NOMO-1 treated with dmso at 0.1 percent for 144 hours (cell line): Measurements from ENCODE around the gene GJB1.

Experiments
- DNase-seq: peaks from one replicate; lab custom pipeline; 2025; ENCODE audit not compliant: unreplicated experiment; lab: John Stamatoyannopoulos, UW

The GJB1 gene

DNA sequence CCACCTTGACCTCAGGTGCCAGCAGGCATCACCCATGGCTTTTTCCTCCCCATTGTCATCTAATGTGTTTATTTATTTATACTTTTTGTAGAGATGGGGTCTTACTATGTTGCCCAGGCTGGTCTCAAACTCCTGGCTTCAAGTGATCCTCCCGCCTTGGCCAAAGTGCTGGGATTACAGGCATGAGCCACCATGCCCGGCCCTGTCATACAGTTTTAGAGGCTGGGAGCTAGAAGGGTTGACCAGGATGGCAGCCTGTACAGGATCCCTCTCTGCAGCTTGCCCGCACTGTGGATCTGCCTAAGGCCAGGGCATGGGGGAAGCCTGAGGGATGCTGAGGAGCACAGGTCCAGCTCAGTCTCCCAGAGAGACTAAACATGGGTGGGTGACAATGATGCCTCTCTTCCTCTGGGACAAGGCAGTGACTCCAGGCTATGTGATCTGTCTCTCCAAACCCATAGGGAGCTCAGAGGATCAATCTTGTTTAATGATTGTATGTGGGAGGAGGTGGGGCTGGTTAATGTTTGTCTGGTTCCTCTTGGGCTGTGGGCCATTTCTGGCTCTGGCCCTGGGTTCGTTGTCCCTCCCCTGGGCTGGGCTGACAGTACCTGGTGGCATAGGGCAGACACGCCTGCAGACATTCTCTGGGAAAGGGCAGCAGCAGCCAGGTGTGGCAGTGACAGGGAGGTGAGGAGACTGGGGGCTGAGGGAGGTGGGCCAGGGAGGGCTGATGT lies 8.3 kb upstream of the GJB1 start:
- DNase-seq, result no peak

DNA sequence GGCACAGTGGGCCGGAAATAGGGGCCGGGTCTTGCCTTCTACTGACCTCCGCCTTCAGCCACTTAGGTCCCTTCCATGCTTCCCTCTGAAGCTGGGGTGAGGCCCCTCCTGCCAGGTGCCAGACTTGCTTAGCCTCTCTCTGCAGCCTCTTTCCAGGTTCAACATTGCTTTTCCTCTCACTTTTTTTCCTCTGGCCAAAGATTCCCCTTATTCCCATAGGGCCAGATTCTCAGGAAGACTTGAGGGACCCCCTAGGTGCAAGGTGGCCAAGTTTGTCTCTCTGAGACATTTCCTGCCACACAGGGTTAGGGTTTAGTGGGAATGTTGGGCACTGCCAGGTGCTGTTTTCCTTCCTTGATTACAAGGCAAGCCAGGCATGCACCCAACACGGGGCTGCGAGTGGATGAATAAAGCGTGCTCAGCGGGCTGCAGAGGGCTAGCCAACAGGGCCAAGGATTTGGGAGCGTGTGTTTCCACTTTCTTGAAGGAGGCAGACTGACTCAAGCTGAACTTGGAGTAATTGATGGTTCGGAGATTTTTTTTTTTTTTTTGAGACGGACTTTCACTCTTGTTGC lies 7.6 kb upstream of the GJB1 start:
- no peak for DNase-seq

DNA sequence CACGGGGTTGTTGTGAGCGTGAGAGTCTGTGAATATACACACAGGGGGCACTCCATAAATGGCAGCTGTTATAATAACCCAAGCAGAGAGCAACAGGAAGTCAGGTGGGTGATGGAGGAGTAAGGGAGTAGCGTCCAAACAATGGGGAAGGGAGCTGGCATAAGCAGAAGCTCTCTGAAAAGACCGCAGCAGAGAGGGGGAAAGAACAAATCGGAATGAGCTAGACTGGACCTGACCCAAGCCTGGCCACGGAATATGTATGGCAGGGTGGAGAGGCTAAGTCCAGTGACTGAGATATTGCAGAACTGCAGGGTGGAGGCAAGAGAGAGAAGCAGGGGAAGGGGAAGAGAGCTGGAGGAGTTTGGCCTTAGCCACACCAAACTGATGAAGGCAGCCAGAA lies 6.5 kb upstream of the GJB1 start:
- no peak for DNase-seq

DNA sequence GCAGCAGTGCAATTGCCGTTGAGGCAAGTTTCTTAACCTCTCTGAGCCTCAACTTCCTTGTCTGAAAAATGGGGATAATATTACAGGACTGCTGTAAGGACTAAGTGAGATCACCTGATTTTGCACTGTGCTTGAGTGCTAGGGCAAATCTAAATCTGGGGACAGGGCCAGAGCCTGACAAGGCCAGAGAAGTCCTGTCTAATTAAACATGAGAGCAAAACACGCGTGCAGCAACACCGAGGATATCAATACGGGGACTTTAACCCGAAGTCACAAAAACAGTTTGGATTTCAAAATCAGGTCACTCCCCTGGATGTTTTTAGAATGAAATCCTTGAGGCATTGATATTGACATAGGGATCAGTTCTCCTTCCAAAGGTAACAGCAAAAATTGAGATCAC lies 5.7 kb upstream of the GJB1 start:
- DNase-seq, result no peak

DNA sequence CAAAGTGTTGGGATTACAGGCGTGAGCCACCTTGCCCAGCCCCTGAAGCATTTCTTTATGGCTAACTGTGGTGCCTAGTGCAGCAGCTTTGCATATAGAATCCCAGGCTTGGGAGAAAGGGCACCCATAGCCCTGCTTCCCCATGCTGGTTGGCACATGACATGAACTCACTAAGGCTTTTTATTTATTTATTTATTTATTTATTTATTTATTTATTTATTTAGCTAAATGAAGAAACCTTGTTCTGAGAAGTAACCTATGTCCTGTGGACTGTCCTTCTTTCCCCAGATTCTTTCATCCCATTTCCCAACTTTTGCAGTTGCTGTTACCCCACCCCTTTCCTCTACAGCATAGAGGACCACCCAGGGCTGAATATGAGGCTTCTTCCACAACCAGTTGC lies 1.9 kb upstream of the GJB1 start:
- DNase-seq, result no peak

DNA sequence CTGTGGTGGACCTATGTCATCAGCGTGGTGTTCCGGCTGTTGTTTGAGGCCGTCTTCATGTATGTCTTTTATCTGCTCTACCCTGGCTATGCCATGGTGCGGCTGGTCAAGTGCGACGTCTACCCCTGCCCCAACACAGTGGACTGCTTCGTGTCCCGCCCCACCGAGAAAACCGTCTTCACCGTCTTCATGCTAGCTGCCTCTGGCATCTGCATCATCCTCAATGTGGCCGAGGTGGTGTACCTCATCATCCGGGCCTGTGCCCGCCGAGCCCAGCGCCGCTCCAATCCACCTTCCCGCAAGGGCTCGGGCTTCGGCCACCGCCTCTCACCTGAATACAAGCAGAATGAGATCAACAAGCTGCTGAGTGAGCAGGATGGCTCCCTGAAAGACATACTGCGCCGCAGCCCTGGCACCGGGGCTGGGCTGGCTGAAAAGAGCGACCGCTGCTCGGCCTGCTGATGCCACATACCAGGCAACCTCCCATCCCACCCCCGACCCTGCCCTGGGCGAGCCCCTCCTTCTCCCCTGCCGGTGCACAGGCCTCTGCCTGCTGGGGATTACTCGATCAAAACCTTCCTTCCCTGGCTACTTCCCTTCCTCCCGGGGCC lies 1.2 kb downstream of the GJB1 start:
- no peak for DNase-seq

DNA sequence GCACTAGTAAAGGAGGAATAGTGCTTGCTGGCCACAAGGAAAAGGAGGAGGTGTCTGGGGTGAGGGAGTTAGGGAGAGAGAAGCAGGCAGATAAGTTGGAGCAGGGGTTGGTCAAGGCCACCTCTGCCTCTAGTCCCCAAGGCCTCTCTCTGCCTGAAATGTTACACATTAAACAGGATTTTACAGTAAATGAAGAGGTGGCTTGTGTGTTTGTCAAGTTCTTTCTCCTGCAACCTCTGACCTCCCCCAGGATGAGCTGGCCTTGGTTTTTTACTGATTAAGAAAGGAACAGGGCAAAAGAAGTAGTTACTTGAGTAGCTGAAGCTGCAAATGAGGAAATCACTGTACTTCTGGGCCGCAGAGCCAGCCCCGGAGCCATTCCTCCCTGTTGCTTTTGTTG lies 2.0 kb downstream of the GJB1 start:
- no peak for DNase-seq

DNA sequence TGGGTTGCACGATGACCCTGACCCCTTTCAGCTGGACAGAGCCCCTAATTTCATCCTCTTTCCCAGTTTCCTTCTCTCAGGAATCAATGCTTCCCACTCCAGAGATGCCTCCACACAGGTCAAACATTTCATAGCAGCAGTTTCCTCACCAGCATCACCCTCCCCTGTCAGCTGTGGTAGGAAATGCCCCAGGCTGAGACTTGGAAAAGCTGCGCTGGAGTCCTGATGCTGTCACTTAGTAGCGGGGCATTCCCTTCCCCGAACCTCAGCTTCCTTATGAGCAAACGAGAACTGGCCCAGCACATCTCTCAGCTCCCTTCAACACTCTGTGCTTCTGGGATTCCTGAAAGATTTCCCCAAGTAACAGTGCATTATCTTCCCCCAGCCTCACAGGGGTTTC lies 2.7 kb downstream of the GJB1 start:
- no peak for DNase-seq

DNA sequence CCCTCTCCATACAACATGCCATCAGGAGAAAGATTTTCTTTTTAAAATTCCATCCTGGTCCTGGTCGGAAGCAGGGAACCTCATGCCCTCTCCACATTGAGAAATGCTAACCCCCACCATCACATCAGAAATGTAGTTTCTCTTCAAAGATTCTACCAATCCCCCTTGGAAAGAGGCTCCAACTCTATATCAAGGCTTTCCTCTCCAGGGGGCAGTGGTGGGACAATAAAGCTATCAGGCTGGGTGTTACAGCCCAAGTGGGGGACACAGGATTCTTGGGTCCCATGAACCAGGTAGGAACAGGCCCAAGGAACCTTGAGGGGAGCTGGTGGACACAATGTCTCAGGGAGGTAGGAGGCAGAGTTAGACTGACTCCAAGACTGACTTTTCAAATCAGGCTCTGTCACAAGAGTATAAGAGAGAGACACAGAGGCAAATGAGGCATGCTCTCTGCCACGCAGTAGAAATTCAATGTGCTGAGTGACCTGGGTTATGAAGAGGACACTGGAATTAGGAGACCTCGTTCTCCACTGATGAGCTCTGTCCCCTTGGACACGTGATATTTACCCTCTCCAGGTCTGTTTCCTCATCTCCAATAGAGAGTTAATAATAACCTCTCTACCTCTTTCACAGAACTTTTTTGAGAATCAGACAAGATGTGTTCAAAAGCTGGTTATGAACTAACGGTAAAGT lies 4.5 kb downstream of the GJB1 start:
- no peak for DNase-seq

DNA sequence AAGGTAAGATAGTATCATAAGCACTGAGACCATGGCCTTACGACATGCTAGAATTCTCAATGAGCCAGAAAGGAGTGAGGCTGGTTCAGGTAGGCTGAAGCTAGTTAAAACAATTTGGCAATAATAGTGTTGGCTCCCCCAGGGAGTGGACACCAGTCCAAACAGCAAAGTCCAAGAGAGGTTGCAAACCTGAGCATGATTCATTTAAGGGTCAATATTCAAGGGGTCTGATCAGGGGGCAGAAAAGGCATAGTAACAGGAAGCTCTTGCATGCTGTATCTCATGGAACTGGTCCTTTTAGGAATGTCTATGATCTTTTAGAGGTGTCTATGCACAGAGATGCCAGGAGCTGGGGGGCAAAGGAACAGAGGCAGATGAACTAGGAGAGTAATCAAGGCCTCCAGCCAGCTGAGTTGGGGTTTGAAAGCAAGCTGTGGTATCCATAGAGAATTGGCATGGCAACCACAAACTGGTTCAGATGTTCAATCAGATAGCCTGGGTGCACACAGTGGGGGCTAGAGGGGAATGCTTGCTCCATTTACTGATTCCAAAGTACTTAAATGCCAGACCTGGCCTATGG lies 5.1 kb downstream of the GJB1 start:
- no peak for DNase-seq

DNA sequence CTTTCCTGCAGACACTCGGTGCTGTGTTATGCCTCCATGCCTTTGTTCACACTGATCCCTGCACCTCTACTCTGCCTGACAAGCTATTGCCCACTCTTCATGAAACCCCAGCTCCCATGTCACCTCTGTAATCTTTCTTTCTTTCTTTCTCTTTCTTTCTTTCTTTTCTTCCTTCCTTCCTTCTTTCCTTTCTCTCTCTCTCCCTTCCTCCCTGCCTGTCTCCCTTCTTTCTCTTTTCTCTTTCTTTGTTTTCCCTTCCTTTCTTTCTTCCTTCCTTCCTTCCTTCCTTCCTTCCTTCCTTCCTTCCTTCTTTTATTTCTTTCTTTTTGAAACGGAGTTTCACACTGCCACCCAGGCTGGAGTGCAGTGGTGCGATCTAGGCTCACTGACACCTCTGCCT lies 12.5 kb downstream of the GJB1 start:
- no peak for DNase-seq

DNA sequence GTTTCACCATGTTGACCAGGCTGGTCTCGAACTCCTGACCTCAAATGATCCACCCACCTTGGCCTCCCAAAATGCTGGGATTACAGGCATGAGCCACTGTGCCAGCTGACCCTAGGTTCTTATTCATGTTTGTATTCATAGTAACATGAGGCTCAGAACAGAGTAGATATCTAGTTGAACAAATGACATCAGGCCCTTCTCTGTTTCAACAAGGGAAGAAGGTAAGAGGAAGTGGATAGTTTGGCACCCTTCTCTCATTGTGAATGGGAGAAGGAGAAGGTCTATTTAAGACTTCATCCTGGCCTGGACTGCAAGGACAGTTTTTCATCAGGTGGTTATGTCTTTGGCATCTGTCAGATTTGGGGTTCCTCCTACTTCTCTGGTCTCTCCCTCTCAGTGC lies 13.8 kb downstream of the GJB1 start:
- DNase-seq, result no peak

DNA sequence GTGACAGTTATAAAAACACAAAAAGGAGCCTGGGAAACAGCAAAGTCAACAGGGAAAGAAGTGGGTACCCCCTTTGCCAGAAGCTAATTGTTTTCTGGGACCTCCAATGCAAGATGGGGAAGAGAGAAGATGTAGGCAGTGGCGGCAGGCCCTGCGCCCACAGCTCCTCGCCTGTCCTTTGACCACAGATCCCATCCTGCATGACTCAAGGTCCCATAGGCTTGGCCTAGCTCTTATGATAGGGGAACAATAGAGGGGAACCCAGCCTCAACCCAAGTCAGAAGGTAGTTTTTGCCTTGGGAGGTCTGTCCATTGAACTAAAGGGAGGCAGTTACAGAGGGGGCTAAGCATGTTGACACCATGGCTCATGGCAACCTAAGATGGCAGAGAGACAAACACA lies 16.8 kb downstream of the GJB1 start:
- DNase-seq, result no peak

DNA sequence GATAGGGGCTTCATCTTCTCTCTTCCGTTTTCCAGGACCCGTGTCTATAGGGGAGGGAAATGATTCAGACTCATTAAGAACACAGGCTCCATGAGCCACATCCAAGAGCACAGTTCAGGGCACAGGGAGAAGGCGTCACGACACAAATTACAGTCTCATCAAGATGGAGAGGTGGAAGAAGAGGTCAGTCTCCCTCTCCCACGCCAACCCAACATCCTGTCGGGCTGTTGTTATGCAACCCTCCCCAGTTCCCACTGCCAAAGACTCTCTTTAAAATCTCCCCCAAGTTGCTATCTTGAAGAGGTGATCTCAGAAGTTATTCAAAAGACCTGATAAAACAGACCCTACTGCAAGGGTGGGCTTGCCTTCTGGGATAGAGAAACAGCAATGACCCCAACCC lies 18.3 kb downstream of the GJB1 start:
- no peak for DNase-seq

DNA sequence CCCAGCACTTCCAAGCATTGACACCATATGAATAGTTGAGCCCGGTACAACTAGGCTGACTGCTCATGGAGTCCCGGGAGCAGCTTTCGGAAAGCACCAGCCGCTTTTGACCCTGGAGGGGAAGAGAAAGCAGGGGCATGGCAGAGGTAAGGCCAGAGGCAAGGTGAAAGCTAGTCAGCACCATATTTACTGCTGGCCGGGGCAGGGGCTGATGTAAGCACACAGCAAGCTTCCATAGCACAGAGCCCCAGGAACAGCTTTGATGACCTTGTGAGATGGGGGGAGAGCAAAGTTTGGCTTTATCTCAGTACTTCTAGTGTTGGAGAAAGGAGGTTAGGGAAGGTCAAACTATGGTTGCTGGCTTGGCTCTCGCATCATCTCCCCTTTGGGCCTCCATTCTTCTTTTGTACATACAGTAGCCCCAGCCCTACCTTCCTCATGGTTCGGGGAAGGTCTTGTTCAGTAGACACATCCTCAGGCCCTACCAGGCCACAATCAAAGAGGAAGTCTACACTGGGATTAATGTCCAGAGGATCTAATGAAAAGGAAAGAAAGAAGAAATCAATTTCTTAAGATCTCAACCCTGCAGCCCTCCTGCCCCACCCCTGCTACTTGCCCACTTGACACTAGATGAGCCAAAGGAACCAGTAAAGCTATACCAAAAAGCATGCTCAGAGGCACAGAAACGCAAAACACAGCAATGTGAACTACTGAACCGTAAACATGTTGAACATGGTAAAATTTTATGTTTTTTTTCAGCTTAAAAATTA lies 21.5 kb downstream of the GJB1 start:
- no peak for DNase-seq

DNA sequence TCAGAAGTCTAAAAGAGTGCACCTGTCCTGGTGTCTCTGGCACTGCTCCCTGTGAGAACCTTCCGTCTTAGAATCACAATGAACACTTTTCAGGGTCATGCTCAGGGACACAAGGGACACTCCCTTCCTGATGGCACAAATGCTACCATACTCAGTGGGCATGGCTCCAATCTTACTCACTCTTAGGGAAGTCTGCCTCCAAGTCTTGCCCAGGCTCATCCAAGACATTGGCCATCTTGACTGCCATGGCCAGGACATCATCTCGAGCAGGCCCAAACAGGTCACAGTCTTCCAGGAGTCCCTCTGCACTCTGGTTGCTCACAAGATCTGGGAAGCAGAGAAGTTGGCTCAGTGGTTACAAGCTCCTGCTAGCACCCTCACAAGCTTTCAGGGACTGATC lies 22.1 kb downstream of the GJB1 start:
- DNase-seq, result no peak

DNA sequence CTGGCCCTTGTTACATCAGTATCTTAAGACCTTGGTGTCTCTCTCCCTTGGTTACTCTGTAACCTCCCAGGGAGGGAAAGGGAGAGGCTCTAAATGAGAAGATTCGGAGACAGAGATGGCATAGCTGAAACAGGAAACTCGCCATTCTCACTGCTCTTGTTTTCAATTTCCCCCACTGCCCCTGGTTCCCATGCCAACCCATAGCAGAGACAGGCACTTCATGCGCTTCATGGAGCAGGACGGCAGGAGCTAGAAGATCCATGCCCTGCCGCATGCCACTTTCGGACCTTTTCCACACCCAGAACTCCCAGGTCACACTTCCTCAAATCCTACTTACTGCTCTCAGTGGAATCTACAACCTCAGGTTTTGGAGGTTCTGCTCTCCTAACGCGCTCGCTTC lies 27.8 kb downstream of the GJB1 start:
- DNase-seq, result no peak

DNA sequence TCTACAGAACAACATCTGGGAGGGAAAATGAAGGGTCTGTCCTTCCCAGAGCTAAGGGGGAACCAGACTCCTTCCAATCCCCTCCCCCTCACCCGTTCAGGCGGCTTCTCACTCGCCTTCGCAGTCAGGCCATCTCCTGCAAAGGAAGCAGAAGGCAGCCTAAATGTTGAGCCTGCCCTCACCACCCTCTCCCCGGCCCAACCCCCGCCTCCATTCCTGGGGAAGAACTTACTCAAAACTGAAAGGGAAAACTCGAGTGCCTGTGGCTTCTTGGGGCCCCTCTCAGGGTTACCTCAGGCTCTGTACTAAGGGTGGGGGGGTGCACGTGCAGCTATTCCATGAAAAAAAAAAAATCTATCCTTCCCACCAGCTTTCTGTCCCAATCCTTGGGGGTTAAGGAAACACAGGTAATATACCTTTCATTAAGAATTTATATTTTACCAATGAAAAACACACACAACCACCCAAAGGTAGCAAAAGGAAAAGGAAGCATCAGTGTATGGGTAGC lies 28.5 kb downstream of the GJB1 start:
- DNase-seq, result no peak

DNA sequence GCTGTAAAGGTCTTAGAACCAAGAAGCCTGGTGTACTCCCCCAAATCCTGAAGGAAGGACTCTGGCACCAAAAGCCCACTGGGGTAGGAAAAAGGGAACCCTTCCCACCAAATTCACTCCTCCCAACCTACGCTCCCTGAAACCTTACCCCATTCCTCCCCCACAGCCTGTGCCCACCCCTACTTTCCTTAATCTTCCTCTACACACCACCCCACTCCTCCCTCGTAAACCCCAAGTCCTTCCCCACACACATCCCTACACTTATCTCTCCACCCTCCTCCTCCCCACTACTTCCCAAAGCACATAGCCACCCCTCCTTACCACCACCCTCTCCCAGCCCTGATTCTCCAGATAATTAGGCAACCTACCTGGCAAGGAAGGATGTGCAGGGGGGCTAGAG lies 29.2 kb downstream of the GJB1 start:
- no peak for DNase-seq

DNA sequence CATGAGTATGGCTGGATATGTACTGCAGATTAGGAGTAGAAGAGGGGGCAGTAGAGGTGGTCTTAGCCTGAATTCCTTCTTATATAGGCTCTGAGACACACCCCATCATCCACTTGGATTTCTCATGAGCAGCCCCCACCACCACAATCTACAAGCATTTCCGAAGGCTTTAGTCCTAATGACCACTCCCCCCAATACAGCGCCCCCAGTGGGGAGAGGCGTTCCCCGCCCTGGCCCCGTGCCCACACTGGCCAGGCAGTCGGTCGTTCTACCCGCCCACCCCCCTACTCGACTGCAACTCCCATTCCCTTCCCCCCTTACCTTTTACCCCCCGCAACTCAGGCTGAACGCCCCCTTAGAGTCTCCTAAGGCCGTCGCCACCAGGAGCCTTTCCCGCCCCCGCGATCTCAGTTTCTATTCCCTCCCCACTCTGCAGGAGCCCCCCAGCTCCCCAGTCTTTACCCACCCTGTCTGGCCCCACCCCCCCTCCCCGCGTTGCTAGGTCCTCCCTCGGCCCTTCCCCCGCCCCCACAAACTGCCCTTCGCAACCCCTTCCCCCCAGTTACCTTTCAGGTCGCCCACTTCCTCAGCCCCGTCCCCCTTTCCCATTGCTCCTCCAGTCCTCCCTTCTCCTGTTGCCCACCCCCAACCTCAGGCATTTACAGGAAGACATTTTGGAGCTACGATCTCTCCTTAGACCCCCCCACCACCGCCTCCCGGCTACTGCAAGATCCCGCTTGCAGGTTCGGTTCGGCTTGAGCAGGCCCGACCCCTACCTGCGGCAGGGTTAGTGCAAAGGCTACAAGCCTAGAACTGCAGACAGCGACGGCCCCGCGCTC lies 30.4 kb downstream of the GJB1 start:
- DNase-seq, result no peak
